Activated CD4-positive, alpha-beta T cell treated with anti-CD3 and anti-CD28 coated beads, Interleukin-2, amount 50 U/mL, for 48 hours (primary cell): ENCODE results near the gene SMG5.
"Not testable (repeated sequence)": the region's sequence is repeated elsewhere in the genome, so short reads cannot be mapped to it uniquely, and the experiment has no call there.

Experiments used
- DNase-seq, 2 experiments: peaks; one replicate each; pipeline ENCODE4 v3.0.0-alpha.2; 2020

Gene SMG5

DNA sequence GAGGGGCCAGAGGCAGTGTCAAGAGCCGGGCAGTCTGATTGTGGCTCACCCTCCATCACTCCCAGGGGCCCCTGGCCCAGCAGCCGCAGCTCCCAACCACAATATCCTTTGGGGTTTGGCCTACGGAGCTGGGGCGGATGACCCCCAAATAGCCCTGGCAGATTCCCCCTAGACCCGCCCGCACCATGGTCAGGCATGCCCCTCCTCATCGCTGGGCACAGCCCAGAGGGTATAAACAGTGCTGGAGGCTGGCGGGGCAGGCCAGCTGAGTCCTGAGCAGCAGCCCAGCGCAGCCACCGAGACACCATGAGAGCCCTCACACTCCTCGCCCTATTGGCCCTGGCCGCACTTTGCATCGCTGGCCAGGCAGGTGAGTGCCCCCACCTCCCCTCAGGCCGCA is 40.7 kb downstream of the SMG5 start, which contains the start of gene BGLAP:
BGLAP (plus strand) TSS at position 259 of the 400 bp plus-strand sequence; CDS start at position 307, 48 bp downstream.
- DNase-seq, result no peak

- DNase-seq, result no peak
Observed at GRCh38 chr1:156241311-156241811, 41.3 kb downstream of the SMG5 start.

- DNase-seq, result no peak
Observed at GRCh38 chr1:156238248-156238647, 44.4 kb downstream of the SMG5 start.

DNA sequence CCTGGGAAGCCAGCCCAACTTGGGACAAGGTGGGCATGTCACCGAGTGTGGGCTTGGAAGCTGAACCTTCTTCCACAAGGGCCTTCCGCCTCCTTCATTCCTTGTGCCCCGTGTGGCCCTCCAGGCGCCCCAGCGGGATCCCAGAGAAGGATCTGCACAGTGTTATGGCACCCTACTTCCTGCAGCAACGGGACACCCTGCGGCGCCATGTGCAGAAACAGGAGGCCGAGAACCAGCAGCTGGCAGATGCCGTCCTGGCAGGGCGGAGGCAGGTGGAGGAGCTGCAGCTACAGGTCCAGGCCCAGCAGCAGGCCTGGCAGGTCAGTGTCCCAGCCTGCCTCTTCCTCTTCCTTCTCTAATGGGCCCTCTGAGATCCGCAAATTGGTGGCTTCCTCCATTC is 46.5 kb downstream of the SMG5 start:
- DNase-seq, result no peak

GRCh38 chr1:156233426-156234127 is 49.0 kb downstream of the SMG5 start:
- no peak for DNase-seq

DNA sequence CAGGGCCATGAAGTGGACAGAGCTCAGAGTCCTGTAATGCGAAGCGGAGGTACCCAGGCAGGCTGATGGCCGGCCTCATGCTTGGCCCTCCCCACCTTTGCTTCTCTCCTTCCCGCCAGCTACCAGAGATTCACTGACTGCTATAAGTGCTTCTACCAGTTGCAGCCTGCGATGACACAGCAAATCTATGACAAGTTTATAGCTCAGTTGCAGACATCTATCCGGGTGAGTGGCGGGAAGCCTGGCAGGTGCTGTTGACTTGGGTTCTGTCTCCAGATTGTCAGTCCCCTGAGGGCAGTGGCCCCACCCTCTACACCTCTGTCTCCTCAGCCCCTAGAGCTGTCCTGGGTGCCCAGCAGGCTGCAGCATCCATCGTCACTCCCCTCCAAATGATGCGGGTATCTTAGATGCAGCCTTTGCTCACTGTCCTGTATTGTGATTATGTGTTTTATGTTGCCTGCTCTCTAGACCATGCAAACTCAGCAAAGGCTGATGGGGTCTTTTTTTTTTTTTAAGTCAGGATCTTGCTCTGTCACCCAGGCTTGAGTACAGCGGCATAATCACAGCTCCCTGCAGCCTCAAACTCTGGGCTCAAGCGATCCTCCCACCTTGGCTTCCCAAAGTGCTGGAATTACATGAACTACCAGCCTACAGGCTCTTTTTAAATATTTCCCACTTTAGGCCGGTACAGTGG is 50.3 kb downstream of the SMG5 start:
- DNase-seq, result no peak

DNA sequence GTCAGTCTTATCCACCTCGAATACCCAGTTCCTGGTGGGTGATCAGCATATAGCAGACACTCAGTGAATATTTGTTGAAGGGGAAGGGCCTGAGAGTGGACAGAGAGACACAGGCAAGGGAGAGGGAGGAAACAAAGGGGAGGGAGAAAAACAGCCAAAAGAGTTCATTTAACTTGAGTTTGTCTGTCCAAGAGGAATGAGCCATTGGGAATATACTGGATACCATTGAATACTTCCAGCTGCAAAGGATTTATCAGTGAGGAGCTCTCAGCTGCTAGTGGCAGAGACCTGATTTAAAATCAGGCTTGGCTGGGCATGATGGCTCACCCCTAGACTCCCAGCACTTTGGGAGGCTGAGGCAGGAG is 52.2 kb downstream of the SMG5 start:
- DNase-seq, result no peak

DNA sequence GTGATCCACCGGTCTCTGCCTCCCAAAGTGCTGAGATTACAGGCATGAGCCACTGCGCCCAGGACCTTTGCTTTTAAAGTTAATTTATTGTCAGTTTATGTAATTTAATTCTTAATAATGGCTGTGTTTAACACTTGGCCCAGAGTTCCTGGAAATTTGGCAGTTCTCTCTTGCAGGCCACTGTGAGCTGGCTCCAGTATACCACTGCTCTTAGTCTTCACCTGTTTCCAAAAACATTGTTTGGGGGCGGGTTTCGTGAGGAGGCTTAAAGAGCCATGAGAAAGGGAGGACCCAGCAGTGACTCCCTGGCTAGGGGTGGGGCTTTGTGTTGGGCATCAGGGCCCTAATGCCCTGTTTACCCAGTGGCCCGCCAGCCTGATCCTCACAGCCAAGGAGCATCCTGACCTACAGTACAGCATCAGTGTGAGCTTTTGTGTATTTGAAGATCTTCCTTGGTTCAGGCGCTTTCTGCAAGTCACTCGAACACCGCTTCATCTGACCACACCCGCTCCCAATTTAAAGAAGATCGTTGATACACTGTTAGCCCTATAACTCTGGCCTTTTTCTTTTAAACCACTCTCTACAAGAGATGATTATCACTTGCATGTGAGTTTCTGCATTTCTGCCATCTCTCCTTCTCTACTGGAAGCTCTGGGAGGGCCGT is 52.7 kb downstream of the SMG5 start:
- DNase-seq, result no peak

GRCh38 chr1:156228501-156228900 is 54.1 kb downstream of the SMG5 start:
- no peak for DNase-seq

DNA sequence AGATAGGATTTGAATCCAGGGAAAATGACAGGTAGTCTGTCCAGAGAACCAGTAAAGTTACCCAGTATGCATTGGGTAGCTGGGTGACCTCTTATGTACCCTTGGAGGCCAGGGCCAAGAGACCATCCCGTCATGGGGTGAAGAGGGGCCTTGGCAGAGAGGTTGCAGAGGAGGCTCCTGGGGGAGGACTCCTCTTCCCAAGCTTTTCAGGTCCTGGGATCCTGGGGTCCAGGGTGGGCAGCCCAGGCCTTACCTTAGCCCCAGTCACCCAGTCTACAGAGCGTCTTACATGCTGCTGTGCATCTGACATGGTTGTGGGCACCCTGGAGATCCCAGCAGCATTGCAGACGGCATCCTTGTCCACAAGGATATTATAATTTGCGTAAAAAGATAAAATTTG is 55.8 kb downstream of the SMG5 start:
- no peak for DNase-seq

DNA sequence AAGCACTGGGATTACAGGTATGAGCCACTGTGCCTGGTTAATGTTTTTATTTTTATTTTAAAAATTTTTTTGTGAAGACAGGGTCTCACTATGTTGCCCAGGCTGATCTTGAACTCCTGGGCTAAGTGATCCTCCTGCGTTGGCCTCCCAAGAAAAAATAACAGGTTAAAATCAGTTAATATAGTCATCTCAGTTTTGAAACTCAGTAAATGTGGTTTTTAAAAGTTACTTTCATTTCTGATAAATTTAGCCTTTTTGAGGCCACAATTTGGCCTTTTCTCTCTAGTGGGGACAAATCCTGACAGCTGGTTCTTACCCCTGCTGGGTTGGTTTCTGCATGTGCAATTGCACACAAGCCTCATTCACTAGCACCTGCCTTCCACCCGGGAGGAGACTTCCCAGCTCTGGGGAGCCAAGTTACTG is 56.5 kb downstream of the SMG5 start:
- peak in 1 of 2 experiments; percentile 52 for DNase-seq

GRCh38 chr1:156225677-156226014 is 57.0 kb downstream of the SMG5 start:
- no peak for DNase-seq

GRCh38 chr1:156221986-156222692 is 60.5 kb downstream of the SMG5 start:
- peak in 1 of 2 experiments; percentile 53 for DNase-seq

DNA sequence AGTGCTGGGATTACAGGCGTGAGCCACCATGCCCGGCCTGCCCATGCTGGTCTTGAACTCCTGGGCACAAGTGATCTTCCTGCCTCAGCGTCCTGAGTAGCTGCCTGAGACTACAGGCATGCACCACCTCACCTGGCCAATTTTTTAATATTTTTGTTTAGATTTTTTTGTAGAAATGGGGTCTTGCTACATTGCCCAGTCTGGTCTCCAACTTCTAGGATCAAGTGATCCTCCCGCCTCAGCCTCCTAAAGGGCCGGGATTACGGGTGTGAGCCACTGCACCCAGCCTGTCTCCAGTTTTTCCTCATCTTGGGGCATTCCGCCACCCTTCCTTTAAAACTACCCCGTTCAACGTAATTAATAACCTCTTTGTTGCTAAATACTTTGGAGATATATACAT is 62.4 kb downstream of the SMG5 start:
- DNase-seq, result no peak

DNA sequence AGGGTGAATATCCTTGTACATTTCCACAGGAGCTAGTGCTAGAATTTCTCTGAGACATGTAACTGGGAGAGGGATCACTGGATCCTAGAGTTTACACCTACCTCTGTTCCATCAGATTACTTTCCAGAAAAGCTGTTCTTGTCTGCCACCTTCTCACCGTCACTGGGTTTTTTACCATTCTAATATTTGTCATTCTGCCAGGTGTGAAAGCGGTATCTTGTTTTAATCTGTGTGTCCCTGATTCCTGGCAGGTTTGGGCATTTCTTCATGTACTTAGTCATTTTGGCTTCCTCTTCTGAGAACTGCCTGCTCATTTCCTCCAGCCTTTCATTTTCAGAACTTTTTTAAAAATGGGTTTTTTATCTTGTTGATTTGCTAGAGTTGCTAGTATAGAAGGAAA is 64.8 kb downstream of the SMG5 start:
- no peak for DNase-seq

GRCh38 chr1:156216361-156217086 is 66.1 kb downstream of the SMG5 start:
- DNase-seq, result not testable (repeated sequence)

DNA sequence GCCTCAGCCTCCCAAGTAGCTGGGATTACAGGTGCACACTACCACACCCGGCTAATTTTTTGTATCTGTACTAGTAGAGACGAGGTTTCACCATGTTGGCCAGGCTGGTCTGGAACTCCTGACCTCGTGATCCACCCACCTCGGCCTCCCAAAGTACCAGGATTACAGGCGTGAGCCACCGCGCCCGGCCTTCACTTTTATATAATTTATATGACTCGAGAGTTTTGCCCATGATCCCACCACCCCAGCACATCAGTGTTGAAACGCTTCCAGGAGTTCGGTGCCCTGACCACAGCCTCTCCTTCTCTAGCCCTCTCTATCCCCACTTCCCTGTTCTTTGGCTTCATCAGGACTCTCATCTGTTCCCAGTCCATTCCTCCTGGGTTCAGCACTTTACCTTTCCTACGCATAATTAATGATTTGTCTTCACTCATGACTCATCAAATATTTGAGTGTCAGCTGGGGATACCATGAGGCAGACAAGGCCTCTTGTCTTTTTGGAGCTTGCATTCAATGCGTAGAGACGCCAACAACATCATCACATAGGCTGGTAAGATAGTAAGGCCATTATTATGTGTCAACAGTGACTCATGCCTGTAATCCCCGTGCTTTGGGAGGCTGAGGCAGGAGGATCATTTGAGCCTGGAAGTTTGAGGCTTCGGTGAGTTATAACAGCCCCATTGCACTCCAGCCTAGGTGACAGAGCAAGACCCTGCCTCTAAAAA is 68.4 kb downstream of the SMG5 start:
- DNase-seq, result no peak

DNA sequence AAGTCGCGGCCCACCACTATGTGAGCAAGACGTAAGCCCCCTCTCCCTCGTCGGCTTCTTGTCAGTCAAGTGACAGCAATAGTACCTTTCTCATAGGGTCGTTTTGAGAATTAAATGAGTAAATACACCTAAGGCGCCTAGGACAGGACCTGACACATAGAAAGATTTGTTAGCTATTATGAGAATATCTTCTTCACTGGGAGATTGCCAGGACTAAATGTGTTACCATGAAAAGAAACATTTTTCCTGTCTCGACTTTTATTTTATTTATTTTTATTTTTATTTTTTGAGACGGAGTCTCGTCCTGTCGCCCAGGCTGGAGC is 69.0 kb downstream of the SMG5 start:
- no peak for DNase-seq

GRCh38 chr1:156212833-156213643 is 69.6 kb downstream of the SMG5 start, which contains the start of gene PMF1:
PMF1 (plus strand) TSS chr1:156213007; CDS start chr1:156213016, 9 bp downstream.
- DNase-seq, result peak; percentile 96 to 98

GRCh38 chr1:156212130-156212529 is 70.5 kb downstream of the SMG5 start:
- no peak for DNase-seq

- DNase-seq, result no peak
Observed at GRCh38 chr1:156211243-156211642, 71.4 kb downstream of the SMG5 start.
